ENCODE measurements around the gene TYSND1. TPM values are rescaled to one million over a fixed set of nuclear protein-coding genes. Genes with fewer than 3 reads are reported as not detected.
A peak's percentile ranks its signal among the peaks of the same experiment; 100 is the strongest.

The TYSND1 gene
- total RNA-seq, 1 donor from 2014 or later = 13.4 TPM

GRCh38 chr10:70135684-70136083 is 10.8 kb downstream of the TYSND1 start:
- H3K27ac ChIP-seq = no peak overlapping the region
- no peak overlapping the region for H3K4me3 ChIP-seq
- DNase-seq (no peak), ATAC-seq (no peak)
- H3K27me3 ChIP-seq (ENCODE audit: low read depth) = no peaks in the 10 kb centered on the region
- H3K9me3 ChIP-seq = no peaks in the 10 kb centered on the region
- no peak for TF ChIP-seq CTCF (IDR thresholded peaks at IDR 0.05)
- peaks cover 13% of the 10 kb centered on the region for H3K36me3 ChIP-seq
- intact Hi-C loops (cut with DNase I) = no loop called here
- peaks cover 23% of the 10 kb centered on the region for H3K4me1 ChIP-seq

- Histone ChIP-seq H3K4me3 (no peak overlapping the region), H3K36me3 (peaks cover 13% of the 10 kb centered on the region), H3K4me1 (peaks cover 23% of the 10 kb centered on the region), H3K27ac (no peak overlapping the region), H3K27me3 (ENCODE audit: low read depth) (no peaks in the 10 kb centered on the region), H3K9me3 (no peaks in the 10 kb centered on the region)
- no peak for ATAC-seq
- TF ChIP-seq CTCF (IDR thresholded peaks at IDR 0.05) = no peak
- no peak for DNase-seq
- intact Hi-C loops (cut with DNase I) = no loop called here
These were observed 11.5 kb downstream of the TYSND1 start for GRCh38 chr10:70135046-70135445.

GRCh38 chr10:70132098-70133029 is 14.1 kb downstream of the TYSND1 start, which contains the start of gene AIFM2:
TSS of gene AIFM2 (minus strand) at chr10:70132825. CDS start at chr10:70124084, 8,741 bp downstream.
- Histone ChIP-seq H3K27ac (peak within 1 kb of the TSS; percentile 79), H3K9me3 (no peaks in the 10 kb centered on the region), H3K4me1 (peaks cover 23% of the 10 kb centered on the region), H3K4me3 (peak within 1 kb of the TSS; percentile 77), H3K36me3 (no peaks in the 10 kb centered on the region), H3K27me3 (ENCODE audit: low read depth) (no peaks in the 10 kb centered on the region)
- ATAC-seq (peak; percentile 91 to 95), DNase-seq (peak; percentile 90)
- intact Hi-C loops (cut with DNase I) = no loop called here
- TF ChIP-seq CTCF (IDR thresholded peaks at IDR 0.05) = peak; percentile 17

DNA sequence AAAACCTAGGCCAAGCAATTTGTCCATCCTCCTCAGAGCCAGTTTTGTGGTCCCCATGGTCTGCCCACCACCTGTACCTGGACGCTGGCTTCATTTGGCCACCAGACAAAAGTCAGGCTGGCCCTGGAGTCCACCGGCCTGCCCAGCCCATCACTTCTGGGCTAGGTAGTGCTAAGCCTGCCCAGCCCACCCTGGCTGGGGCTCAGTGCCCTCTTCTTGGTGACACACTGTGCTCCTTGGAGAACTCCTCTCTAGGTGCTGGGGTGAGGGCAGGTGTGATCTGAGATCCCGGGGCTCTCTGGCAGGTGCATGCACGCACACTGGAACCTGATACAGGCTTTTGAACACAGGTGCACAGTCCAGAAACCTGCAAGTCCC is 15.0 kb downstream of the TYSND1 start:
- H3K27ac ChIP-seq = peak overlapping the region; percentile 79
- H3K4me1 ChIP-seq = peaks cover 23% of the 10 kb centered on the region
- H3K36me3 ChIP-seq = no peaks in the 10 kb centered on the region
- H3K27me3 ChIP-seq (ENCODE audit: low read depth) = no peaks in the 10 kb centered on the region
- DNase-seq (no peak), ATAC-seq (peak in 1 of 2 donors; percentile 5)
- intact Hi-C loops (cut with DNase I) = no loop called here
- peak overlapping the region; percentile 77 for H3K4me3 ChIP-seq
- no peaks in the 10 kb centered on the region for H3K9me3 ChIP-seq
- no peak for TF ChIP-seq CTCF (IDR thresholded peaks at IDR 0.05)

GRCh38 chr10:70130878-70131559 is 15.5 kb downstream of the TYSND1 start:
- no peaks in the 10 kb centered on the region for H3K27me3 ChIP-seq (ENCODE audit: low read depth)
- no peak for TF ChIP-seq CTCF (IDR thresholded peaks at IDR 0.05)
- peak overlapping the region; percentile 79 for H3K27ac ChIP-seq
- peak; percentile 28 to 47 for ATAC-seq
- peaks cover 23% of the 10 kb centered on the region for H3K4me1 ChIP-seq
- H3K9me3 ChIP-seq = no peaks in the 10 kb centered on the region
- H3K4me3 ChIP-seq = peak overlapping the region; percentile 77
- no peak for DNase-seq
- intact Hi-C loops (cut with DNase I) = no loop called here
- no peaks in the 10 kb centered on the region for H3K36me3 ChIP-seq
